Fibroblast of lung (primary cell): ENCODE measurements around the gene SLC25A43. TPM values are rescaled to one million over a fixed set of nuclear protein-coding genes. Genes with fewer than 3 reads are reported as not detected.

ENCODE experiments used
- DNase-seq, 2 donors: peaks; one replicate each; pipeline versions ENCODE4 v3.0.0 to v3.0.0-alpha.2; 2010; ENCODE audit warnings: low read depth in 2 of 2
- H2AFZ ChIP-seq: 2 replicates; pipeline ENCODE4 v1.5.1; 2012; ENCODE audit warnings: low read length, control low read depth, inconsistent platforms
- H3K27ac ChIP-seq: 2 replicates; pipeline ENCODE4 v1.5.1; 2011; ENCODE audit warnings: low read length, control low read depth; ENCODE audit not compliant: insufficient read depth
- H3K27me3 ChIP-seq: 2 replicates; pipeline ENCODE4 v1.5.1; 2011; ENCODE audit warnings: mild to moderate bottlenecking, low read length; ENCODE audit not compliant: control insufficient read depth, insufficient read depth
- H3K36me3 ChIP-seq: 2 replicates; pipeline ENCODE4 v1.5.1; 2011; ENCODE audit warnings: low read length; ENCODE audit not compliant: control insufficient read depth, insufficient read depth
- H3K4me1 ChIP-seq: 2 replicates; pipeline ENCODE4 v1.5.1; 2011; ENCODE audit warnings: low read length; ENCODE audit not compliant: control insufficient read depth, insufficient read depth; ENCODE audit errors: extremely low read depth
- H3K4me2 ChIP-seq: 2 replicates; pipeline ENCODE4 v1.5.1; 2011; ENCODE audit warnings: low read length, control low read depth; ENCODE audit not compliant: insufficient read depth; ENCODE audit errors: extremely low read depth
- H3K4me3 ChIP-seq, 4 experiments: fragments of 200-600 bp in 1 of 4; sonication (generic) in 1 of 4; replicated peaks in 1 of 4; 2 replicates each; pipeline ENCODE4 v1.5.1; 2011 to 2016; ENCODE audit warnings: low read length in 4 of 4, low read depth in 3 of 4, mild to moderate bottlenecking in 3 of 4, control low read depth in 2 of 4, inconsistent platforms in 1 of 4, mixed read lengths in 1 of 4; ENCODE audit not compliant: insufficient read depth in 1 of 4; ENCODE audit errors: control extremely low read depth in 1 of 4
- H3K79me2 ChIP-seq: 2 replicates; pipeline ENCODE4 v1.5.1; 2012; ENCODE audit warnings: mild to moderate bottlenecking, low read length, inconsistent platforms; ENCODE audit not compliant: control insufficient read depth, insufficient read depth
- H3K9ac ChIP-seq: 2 replicates; pipeline ENCODE4 v1.5.1; 2011; ENCODE audit warnings: mild to moderate bottlenecking, low read length, control low read depth; ENCODE audit not compliant: insufficient read depth
- H3K9me3 ChIP-seq: 2 replicates; pipeline ENCODE4 v1.5.1; 2012; ENCODE audit warnings: low read depth, low read length; ENCODE audit not compliant: control insufficient read depth, insufficient read depth
- H4K20me1 ChIP-seq: 2 replicates; pipeline ENCODE4 v1.5.1; 2011; ENCODE audit warnings: low read length; ENCODE audit not compliant: control insufficient read depth, insufficient read depth; ENCODE audit errors: extremely low read depth
- CTCF ChIP-seq, 2 donors: IDR thresholded peaks in 1 of 2; conservative IDR thresholded peaks in 1 of 2; 1 replicate in 1 of 2; 2 replicates in 1 of 2; pipeline ENCODE4 v1.5.1; 2011 to 2012; ENCODE audit warnings: low read length in 2 of 2, control low read depth in 1 of 2, inconsistent platforms in 1 of 2, low read depth in 1 of 2, mild to moderate bottlenecking in 1 of 2
- EZH2 ChIP-seq: IDR thresholded peaks from 2 replicates; pipeline ENCODE4 v1.5.1; 2012; ENCODE audit warnings: low read length, control low read depth, mild to moderate bottlenecking; ENCODE audit errors: missing control alignments
- polyA plus RNA-seq, 2 donors: library from polyadenylated mRNA; depleted of rRNA in 1 of 2; stranded (reverse) in 1 of 2; unstranded in 1 of 2; fragments of >200 nt; gene quantifications; 2 replicates each; pipeline ENCODE4 v1.2.1, GENCODE V29; 2011 to 2012; ENCODE audit warnings: missing spikeins in 1 of 2
- total RNA-seq: library from RNA; depleted of rRNA; stranded (reverse); fragments of >200 nt; gene quantifications from 2 replicates; pipeline ENCODE4 v1.2.1, GENCODE V29; 2014

SLC25A43 gene
- total and polyA plus RNA-seq, 2 donors (not counting 1 experiment from before 2014, with no cell fraction given): 31.0 to 31.6 TPM

- H3K4me3 ChIP-seq: no peak overlapping the region
- H3K79me2 ChIP-seq: no peaks in the 10 kb centered on the region
- H3K9ac ChIP-seq: no peak overlapping the region
- no peaks in the 10 kb centered on the region for H3K27me3 ChIP-seq
- H3K4me2 ChIP-seq: no peak overlapping the region
- H3K27ac ChIP-seq: no peak overlapping the region
- H4K20me1 ChIP-seq: no peaks in the 10 kb centered on the region
- H3K9me3 ChIP-seq: no peaks in the 10 kb centered on the region
- TF ChIP-seq EZH2 (no peak), CTCF (conservative IDR thresholded peaks at IDR 0.05 in 1 of 2, IDR thresholded peaks at IDR 0.05 in 1 of 2; ENCODE audit: low read depth in 1 of 2, low read length in 2 of 2) (no peak)
- H2AFZ ChIP-seq: no peak overlapping the region
- H3K36me3 ChIP-seq: no peaks in the 10 kb centered on the region
- DNase-seq: no peak
- no peaks in the 10 kb centered on the region for H3K4me1 ChIP-seq
Measured at GRCh38 chrX:119417376-119417775, 18.2 kb downstream of the SLC25A43 start.

- H4K20me1 ChIP-seq: no peaks in the 10 kb centered on the region
- H3K27ac ChIP-seq: no peak overlapping the region
- no peaks in the 10 kb centered on the region for H3K79me2 ChIP-seq
- TF ChIP-seq CTCF (conservative IDR thresholded peaks at IDR 0.05 in 1 of 2, IDR thresholded peaks at IDR 0.05 in 1 of 2; ENCODE audit: low read depth in 1 of 2, low read length in 2 of 2): peak in 1 of 2 donors; percentile 23
- no peak for TF ChIP-seq EZH2
- no peak overlapping the region for H3K9ac ChIP-seq
- no peaks in the 10 kb centered on the region for H3K9me3 ChIP-seq
- no peaks in the 10 kb centered on the region for H3K27me3 ChIP-seq
- DNase-seq: peak in 1 of 2 donors; percentile 5
- no peak overlapping the region for H3K4me3 ChIP-seq
- no peak overlapping the region for H3K4me2 ChIP-seq
- H3K36me3 ChIP-seq: no peaks in the 10 kb centered on the region
- H3K4me1 ChIP-seq: no peaks in the 10 kb centered on the region
- no peak overlapping the region for H2AFZ ChIP-seq
Measured at GRCh38 chrX:119417842-119418241, 18.7 kb downstream of the SLC25A43 start.

- H3K27me3 ChIP-seq: no peaks in the 10 kb centered on the region
- no peak overlapping the region for H3K27ac ChIP-seq
- H3K4me3 ChIP-seq: no peak overlapping the region
- no peak overlapping the region for H3K4me2 ChIP-seq
- TF ChIP-seq EZH2 (no peak), CTCF (conservative IDR thresholded peaks at IDR 0.05 in 1 of 2, IDR thresholded peaks at IDR 0.05 in 1 of 2; ENCODE audit: low read depth in 1 of 2, low read length in 2 of 2) (no peak)
- H3K36me3 ChIP-seq: no peaks in the 10 kb centered on the region
- no peaks in the 10 kb centered on the region for H3K79me2 ChIP-seq
- no peak overlapping the region for H3K9ac ChIP-seq
- no peaks in the 10 kb centered on the region for H3K9me3 ChIP-seq
- DNase-seq: no peak
- H4K20me1 ChIP-seq: no peaks in the 10 kb centered on the region
- H3K4me1 ChIP-seq: no peaks in the 10 kb centered on the region
- no peak overlapping the region for H2AFZ ChIP-seq
Measured at GRCh38 chrX:119419146-119419545, 20.0 kb downstream of the SLC25A43 start.
